Astrocyte of the hippocampus (primary cell): ENCODE measurements around the gene IPPK.
A peak's percentile ranks its signal among the peaks of the same experiment; 100 is the strongest.

Experiments used
- DNase-seq: peaks from one replicate; pipeline ENCODE4 v3.0.0; 2011; ENCODE audit warnings: low read depth, low spot score

IPPK gene

GRCh38 chr9:92696619-92697018, 26.7 kb upstream of the IPPK start:
- DNase-seq = no peak

- DNase-seq = no peak
Measured at GRCh38 chr9:92686954-92687353, 17.0 kb upstream of the IPPK start.

GRCh38 chr9:92685022-92685421, 15.1 kb upstream of the IPPK start:
- no peak for DNase-seq

GRCh38 chr9:92682269-92682668, 12.3 kb upstream of the IPPK start:
- DNase-seq = no peak

GRCh38 chr9:92680166-92681119, 10.5 kb upstream of the IPPK start:
- DNase-seq = peak; percentile 75

- no peak for DNase-seq
Measured at GRCh38 chr9:92679413-92680165, 9.7 kb upstream of the IPPK start.

GRCh38 chr9:92671323-92671722, 1.4 kb upstream of the IPPK start:
- peak; percentile 80 for DNase-seq

- no peak for DNase-seq
Measured at GRCh38 chr9:92669527-92669889, 423 bp downstream of the IPPK start.

GRCh38 chr9:92668746-92669526, 995 bp downstream of the IPPK start:
- DNase-seq = peak; percentile 77

- no peak for DNase-seq
Measured at GRCh38 chr9:92666912-92667532, 2.9 kb downstream of the IPPK start.

- DNase-seq = no peak
Measured at GRCh38 chr9:92666236-92666635, 3.7 kb downstream of the IPPK start.

- no peak for DNase-seq
Measured at GRCh38 chr9:92665836-92666235, 4.1 kb downstream of the IPPK start.

- DNase-seq = peak; percentile 59
Measured at GRCh38 chr9:92664394-92665152, 5.4 kb downstream of the IPPK start.

- DNase-seq = no peak
Measured at GRCh38 chr9:92663951-92664350, 6.0 kb downstream of the IPPK start.

- DNase-seq = no peak
Measured at GRCh38 chr9:92663126-92663525, 6.8 kb downstream of the IPPK start.

- no peak for DNase-seq
Measured at GRCh38 chr9:92661743-92662142, 8.2 kb downstream of the IPPK start.

GRCh38 chr9:92661127-92661526, 8.8 kb downstream of the IPPK start:
- DNase-seq = no peak

- DNase-seq = peak; percentile 14
Measured at GRCh38 chr9:92660266-92660665, 9.7 kb downstream of the IPPK start.

GRCh38 chr9:92659601-92660000, 10.3 kb downstream of the IPPK start:
- DNase-seq = no peak

GRCh38 chr9:92658611-92659010, 11.3 kb downstream of the IPPK start:
- no peak for DNase-seq

- no peak for DNase-seq
Measured at GRCh38 chr9:92658176-92658575, 11.8 kb downstream of the IPPK start.
